GM12892 (cell line): ENCODE results near the gene KCNMA1.

ENCODE experiments used
- POLR2A ChIP-seq: IDR thresholded peaks from 2 replicates; pipeline ENCODE4 v1.6.1; 2011; ENCODE audit warnings: low read depth, low read length, control low read depth
- POLR2AphosphoS5 ChIP-seq: IDR thresholded peaks from 2 replicates; pipeline ENCODE4 v1.6.1; 2011; ENCODE audit warnings: low read depth, low read length, control low read depth
- TAF1 ChIP-seq: IDR thresholded peaks from 2 replicates; pipeline ENCODE4 v1.6.1; 2011; ENCODE audit warnings: low read depth, mild to moderate bottlenecking, control low read depth, low read length, borderline replicate concordance

DNA sequence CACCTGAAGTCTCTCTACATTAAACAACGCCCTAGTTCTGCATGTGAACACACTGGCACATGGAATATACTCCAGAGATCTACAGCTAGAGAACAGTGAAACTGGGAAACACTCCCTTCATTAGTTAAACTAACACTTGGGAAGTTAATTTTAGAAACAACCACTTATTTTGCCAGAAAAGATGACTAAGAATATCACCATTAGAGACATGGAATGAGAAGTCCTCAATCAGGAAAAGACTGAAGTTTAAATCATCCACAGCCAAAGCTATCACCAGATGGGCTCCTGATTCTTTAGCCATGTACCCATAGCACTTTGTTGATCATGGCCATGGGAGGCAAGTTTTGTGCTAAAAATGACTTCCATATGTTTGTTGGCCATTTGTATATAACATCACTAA, 719.5 kb downstream of the KCNMA1 start:
- TF ChIP-seq POLR2AphosphoS5 (no peak), POLR2A (no peak), TAF1 (no peak)
